GM12865 (cell line): ENCODE measurements around the gene MED27.

ENCODE experiments used
- DNase-seq: peaks from one replicate; pipeline ENCODE4 v3.0.0; 2010; ENCODE audit warnings: low read depth
- H3K4me3 ChIP-seq: 2 replicates; pipeline ENCODE4 v1.5.1; 2011; ENCODE audit warnings: mild to moderate bottlenecking, low read depth, low read length, control low read depth
- CTCF ChIP-seq: IDR thresholded peaks from 2 replicates; pipeline ENCODE4 v1.5.1; 2011; ENCODE audit warnings: low read length, control low read depth, low read depth, inconsistent platforms; ENCODE audit not compliant: insufficient read depth; ENCODE audit errors: missing control alignments

Gene MED27

GRCh38 chr9:132020272-132020671, 59.4 kb downstream of the MED27 start:
- TF ChIP-seq CTCF = no peak
- H3K4me3 ChIP-seq = no peak overlapping the region
- no peak for DNase-seq

- TF ChIP-seq CTCF = no peak
- no peak overlapping the region for H3K4me3 ChIP-seq
- no peak for DNase-seq
Measured at GRCh38 chr9:132019702-132020101, 60.0 kb downstream of the MED27 start.

GRCh38 chr9:132018957-132019405, 60.7 kb downstream of the MED27 start:
- TF ChIP-seq CTCF = no peak

GRCh38 chr9:132016456-132016855, 63.2 kb downstream of the MED27 start:
- no peak overlapping the region for H3K4me3 ChIP-seq
- no peak for TF ChIP-seq CTCF
- no peak for DNase-seq

More at GRCh38 chr9:132018957-132019405, 60.7 kb downstream of the MED27 start:
- DNase-seq = no peak
- no peak overlapping the region for H3K4me3 ChIP-seq

GRCh38 chr9:132015866-132016265, 63.8 kb downstream of the MED27 start:
- no peak overlapping the region for H3K4me3 ChIP-seq
- DNase-seq = no peak
- TF ChIP-seq CTCF = no peak

- no peak for DNase-seq
- TF ChIP-seq CTCF = no peak
- H3K4me3 ChIP-seq = no peak overlapping the region
Measured at GRCh38 chr9:132014218-132014805, 65.4 kb downstream of the MED27 start.

- no peak for DNase-seq
- H3K4me3 ChIP-seq = no peak overlapping the region
- TF ChIP-seq CTCF = no peak
Measured at GRCh38 chr9:132012704-132013357, 66.8 kb downstream of the MED27 start.
